EL (cell line): Measurements from ENCODE around the gene ICOS.
"Not testable (repeated sequence)": the region's sequence is repeated elsewhere in the genome, so short reads cannot be mapped to it uniquely, and the experiment has no call there.

Experiments
- DNase-seq: peaks from one replicate; pipeline ENCODE4 v3.0.0-alpha.2; 2016

ICOS gene

GRCh38 chr2:203982276-203982675, 45.7 kb downstream of the ICOS start:
- no peak for DNase-seq

DNA sequence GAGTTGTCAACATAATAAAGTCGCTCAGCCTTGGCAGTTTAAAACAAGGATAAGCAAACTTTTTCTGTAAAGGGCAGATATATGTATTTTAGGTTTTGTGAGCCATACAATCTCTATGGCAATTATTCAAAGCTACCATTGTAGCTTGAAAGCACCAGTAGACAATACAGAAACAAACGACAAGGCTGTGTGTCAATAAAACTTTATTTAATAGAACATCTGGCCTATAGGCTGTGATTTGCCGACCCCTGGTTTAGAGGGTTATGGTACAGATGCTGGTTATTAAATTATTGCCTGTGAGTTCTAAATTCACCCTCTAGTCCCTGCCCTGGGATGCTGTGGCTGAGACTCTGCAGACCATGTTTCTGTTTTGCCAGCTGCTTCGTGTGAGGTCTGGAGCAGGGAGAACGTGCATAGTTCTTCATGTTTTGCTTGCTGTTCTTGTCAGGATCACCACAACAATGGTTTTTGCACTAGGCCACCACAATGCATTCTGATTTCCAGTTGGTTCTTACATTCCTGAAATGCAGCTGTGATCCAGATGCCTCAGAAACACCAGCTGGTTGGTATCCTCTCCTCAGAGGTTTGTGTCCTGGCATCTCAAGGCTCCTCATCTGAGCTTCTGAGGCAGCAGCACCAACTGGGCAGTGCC, 46.6 kb downstream of the ICOS start:
- no peak for DNase-seq

- not testable (repeated sequence) for DNase-seq
Measured at GRCh38 chr2:203985978-203986377, 49.4 kb downstream of the ICOS start.

DNA sequence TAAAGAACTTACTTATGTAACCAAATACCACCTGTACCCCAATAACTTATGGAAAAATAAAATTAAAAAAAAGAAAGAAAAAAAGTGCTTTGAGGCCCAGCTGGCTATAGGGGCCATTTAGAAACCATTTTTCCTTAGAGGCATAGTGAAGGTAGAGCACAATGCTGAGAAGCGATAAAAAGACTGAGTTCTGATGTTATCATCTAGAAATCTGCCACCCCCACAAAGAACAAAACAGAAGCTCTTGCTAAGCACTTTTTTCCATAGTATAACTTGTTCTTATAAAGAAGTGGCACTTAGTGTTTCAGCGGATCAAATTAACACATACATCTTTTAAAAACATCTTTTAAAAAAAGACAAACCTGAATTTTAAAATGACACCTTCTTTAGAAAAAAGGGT, 51.4 kb downstream of the ICOS start:
- DNase-seq, result no peak

DNA sequence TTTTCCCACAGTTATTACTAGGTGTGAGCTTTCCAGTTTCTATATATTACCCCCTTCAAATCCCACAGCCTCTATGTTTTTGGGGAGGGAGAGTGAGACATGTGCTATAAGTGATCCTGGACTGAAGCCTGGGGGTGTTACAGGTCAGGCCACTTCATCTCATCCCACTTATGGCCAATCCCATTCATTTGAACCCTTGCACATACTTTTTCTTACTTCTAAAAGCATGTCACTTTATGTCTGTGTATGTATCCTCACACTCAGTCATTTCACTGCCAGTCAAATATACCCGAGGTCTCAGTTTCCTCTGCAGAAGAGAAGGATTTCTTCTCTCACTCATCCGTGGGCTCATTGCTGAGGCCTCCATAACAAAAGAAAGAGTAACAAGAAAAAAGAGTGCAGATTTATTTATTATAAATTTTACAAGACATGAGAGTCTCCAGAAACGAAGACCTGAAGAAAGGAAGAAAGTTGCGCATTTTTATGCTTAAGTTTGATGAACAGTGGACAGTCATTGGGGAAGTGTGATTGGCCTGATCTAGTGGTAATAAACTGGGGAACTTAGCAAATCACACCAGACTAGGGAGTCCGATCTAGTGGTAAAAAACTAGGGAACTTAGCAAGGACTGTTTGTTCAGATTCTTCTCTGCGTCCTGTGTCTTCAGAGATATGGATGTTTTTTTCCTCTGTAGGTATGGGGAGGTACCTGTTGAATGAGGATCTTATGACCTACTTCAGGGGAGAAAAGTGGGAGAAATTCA, 52.1 kb downstream of the ICOS start:
- DNase-seq, result no peak

GRCh38 chr2:203989521-203989920, 53.0 kb downstream of the ICOS start:
- DNase-seq, result no peak

- no peak for DNase-seq
Measured at GRCh38 chr2:203992509-203992908, 55.9 kb downstream of the ICOS start.

DNA sequence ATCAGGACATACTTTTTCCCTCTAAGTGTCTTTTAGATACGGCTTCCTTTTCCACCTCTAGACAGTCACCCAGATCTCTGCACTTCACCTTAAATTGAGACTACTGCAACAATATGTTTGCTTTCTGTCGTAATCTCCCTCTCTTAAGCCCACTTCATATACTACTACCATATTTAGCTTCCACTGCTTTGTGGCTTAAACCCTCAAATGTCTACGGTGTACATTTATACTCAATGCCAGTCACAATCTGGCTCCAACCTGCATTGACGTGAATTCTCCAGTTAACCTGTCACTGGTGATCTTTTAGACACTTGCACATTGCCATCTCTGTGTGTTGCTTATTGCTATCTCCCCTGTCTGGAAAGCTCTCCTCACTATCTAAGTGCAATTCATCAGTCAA, 56.4 kb downstream of the ICOS start:
- DNase-seq, result no peak

- no peak for DNase-seq
Measured at GRCh38 chr2:203993560-203993959, 57.0 kb downstream of the ICOS start.

DNA sequence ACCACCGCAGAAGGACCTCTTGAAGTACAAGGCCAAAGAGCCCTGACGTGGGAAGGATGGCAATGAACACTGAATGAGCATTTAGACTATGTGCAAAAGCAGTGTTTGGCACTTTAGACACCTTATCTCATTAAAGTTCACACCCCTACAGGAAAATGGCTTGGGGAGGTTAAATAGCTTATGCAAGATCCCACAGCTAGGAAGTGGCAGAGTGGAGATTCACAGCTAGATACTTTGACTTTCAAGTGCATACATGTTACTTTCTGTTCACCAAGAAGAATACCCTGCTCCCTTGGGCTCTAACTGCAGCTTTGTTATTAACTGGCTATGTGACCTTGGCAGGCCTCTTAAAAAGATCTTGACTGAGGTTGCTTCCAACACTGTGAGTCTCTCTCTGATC, 58.2 kb downstream of the ICOS start:
- DNase-seq, result no peak

DNA sequence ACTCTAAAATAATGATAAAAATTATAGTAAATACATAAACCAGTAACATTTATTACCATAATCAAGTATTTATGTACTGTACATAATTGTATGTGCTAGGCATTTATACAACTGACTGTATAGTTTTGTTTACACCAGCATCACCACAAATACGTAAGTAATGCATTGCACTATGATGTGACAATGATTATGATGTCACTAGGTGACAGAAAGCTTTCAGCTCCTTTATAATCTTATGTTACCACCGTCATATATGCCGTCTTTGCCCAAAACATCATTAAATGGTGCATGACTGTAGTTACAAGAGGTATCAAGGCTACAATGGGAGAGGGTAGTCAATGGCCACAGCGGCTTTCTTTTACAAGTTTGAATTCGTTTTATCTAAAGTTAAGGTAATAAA, 60.1 kb downstream of the ICOS start:
- DNase-seq, result no peak

DNA sequence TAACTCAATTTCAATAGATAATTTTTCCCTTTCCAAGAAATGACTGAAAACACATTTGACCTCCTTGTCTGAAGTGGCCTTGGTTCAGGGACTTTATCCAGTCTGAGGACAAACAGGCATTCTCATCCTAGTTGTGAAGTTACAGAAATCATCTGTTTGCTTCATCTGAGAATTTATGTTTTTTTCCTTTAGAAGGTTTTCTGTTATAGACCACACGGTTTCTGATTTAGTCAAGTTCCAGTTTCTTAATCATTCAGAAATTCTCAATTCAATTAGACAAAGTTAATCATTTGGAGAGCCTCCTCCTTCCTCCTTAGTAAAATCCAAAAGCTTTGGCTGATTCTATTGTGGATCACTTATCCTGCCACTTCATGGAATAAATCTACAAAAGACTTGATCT, 60.9 kb downstream of the ICOS start:
- DNase-seq, result no peak

GRCh38 chr2:203997980-203998809, 61.6 kb downstream of the ICOS start:
- no peak for DNase-seq

- no peak for DNase-seq
Measured at GRCh38 chr2:203999835-204000234, 63.3 kb downstream of the ICOS start.

DNA sequence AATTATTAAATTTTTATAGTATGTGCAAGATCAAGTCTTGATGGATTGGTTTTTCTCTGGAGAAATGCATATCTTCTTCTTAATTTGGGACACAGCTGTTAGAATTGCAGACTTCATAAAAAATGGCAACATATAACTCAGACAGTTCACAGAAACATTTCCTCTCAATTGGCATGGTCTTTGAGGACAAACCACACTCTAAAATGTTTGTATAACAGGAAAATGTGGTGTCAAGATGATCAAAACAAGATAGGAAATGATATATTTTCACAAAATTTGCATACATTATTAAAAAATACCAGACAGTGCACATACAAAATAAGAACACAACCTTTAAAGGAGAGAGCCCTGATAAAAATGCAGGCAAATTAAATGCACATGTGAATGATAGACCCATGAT, 63.9 kb downstream of the ICOS start:
- no peak for DNase-seq

- DNase-seq, result no peak
Measured at GRCh38 chr2:204003276-204003990, 66.9 kb downstream of the ICOS start.

DNA sequence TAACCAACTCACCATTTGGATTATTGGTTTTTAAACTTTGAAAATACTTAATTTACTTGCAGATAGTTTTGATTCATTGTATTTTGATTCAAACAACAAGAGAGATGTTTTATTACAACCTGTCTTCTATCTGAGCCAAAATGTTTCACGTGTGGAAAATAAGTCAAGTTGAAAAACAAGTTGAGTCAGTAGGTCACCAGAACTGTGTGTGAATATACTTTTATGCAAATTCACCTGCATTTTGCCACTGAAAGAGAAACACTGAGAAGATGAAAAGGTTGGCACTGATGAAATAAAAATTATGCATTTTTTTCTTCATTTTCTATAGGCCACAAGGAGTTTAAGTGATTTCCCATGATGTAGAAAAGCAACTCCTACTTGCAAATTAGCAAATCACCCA, 68.3 kb downstream of the ICOS start:
- DNase-seq, result no peak

- no peak for DNase-seq
Measured at GRCh38 chr2:204005940-204006721, 69.6 kb downstream of the ICOS start.

- no peak for DNase-seq
Measured at GRCh38 chr2:204008352-204008751, 71.8 kb downstream of the ICOS start.

- no peak for DNase-seq
Measured at GRCh38 chr2:204010628-204011560, 74.3 kb downstream of the ICOS start.
